SK-N-SH (cell line): ENCODE results near the gene DEPDC7.

ENCODE experiments used
- CHD2 ChIP-seq: fragments of 150-350 bp; IDR thresholded peaks from 2 replicates; pipeline ENCODE4 v1.6.1; 2018; ENCODE audit warnings: low read length; ENCODE audit not compliant: partially characterized antibody
- GABPA ChIP-seq: IDR thresholded peaks from 2 replicates; pipeline ENCODE4 v1.4.0; 2012; ENCODE audit warnings: low read depth, mild to moderate bottlenecking
- NRF1 ChIP-seq: IDR thresholded peaks from 2 replicates; pipeline ENCODE4 v1.6.1; 2012; ENCODE audit warnings: low read depth, mild to moderate bottlenecking, low read length
- POLR2AphosphoS5 ChIP-seq: IDR thresholded peaks from 2 replicates; pipeline ENCODE4 v1.6.1; 2012; ENCODE audit warnings: low read depth, low read length
- RAD21 ChIP-seq: IDR thresholded peaks from 2 replicates; pipeline ENCODE4 v1.6.1; 2012; ENCODE audit warnings: mild to moderate bottlenecking, low read length
- TCF12 ChIP-seq: IDR thresholded peaks from 2 replicates; pipeline ENCODE4 v1.4.0; 2012
- TEAD4 ChIP-seq: IDR thresholded peaks from 2 replicates; pipeline ENCODE4 v1.4.0; 2012; ENCODE audit warnings: mild to moderate bottlenecking, borderline replicate concordance; ENCODE audit not compliant: insufficient read depth
- ZBTB33 ChIP-seq: IDR thresholded peaks from 2 replicates; pipeline ENCODE4 v1.4.0; 2012; ENCODE audit warnings: low read depth, borderline replicate concordance
- TF ChIP-seq, protein P1 (sequence below): fragments of 200-600 bp; sonication (generic); IDR thresholded peaks from 2 replicates; pipeline ENCODE4 v1.6.1; 2017; ENCODE audit warnings: antibody characterized with exemption, mild to moderate bottlenecking, moderate library complexity

GRCh38 chr11:33040033-33040861 lies 24.6 kb downstream of the DEPDC7 start:
- TF ChIP-seq, protein P1, sequence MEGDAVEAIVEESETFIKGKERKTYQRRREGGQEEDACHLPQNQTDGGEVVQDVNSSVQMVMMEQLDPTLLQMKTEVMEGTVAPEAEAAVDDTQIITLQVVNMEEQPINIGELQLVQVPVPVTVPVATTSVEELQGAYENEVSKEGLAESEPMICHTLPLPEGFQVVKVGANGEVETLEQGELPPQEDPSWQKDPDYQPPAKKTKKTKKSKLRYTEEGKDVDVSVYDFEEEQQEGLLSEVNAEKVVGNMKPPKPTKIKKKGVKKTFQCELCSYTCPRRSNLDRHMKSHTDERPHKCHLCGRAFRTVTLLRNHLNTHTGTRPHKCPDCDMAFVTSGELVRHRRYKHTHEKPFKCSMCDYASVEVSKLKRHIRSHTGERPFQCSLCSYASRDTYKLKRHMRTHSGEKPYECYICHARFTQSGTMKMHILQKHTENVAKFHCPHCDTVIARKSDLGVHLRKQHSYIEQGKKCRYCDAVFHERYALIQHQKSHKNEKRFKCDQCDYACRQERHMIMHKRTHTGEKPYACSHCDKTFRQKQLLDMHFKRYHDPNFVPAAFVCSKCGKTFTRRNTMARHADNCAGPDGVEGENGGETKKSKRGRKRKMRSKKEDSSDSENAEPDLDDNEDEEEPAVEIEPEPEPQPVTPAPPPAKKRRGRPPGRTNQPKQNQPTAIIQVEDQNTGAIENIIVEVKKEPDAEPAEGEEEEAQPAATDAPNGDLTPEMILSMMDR: no peak
- TF ChIP-seq RAD21: no peak
- no peak for TF ChIP-seq ZBTB33
- TF ChIP-seq TEAD4: no peak
- TF ChIP-seq POLR2AphosphoS5: 0 out of 2 replicates have a peak, but pooled peaks have one; percentile 5
- no peak for TF ChIP-seq GABPA
- TF ChIP-seq CHD2: no peak
- no peak for TF ChIP-seq NRF1
- no peak for TF ChIP-seq TCF12
